Measurements from ENCODE around the gene RNF14. TPM values are rescaled to one million over a fixed set of nuclear protein-coding genes. Genes with fewer than 3 reads are reported as not detected.

RNF14 gene
- total RNA-seq, 2 experiments from 2014 or later, result 22.2 to 26.0 TPM

- Mint-ChIP-seq H3K27me3 (ENCODE audit: low read depth) (no peaks in the 10 kb centered on the region), H3K4me3 (no peak overlapping the region)
- CTCF ChIA-PET, result interaction anchor here (0.6 to 2.0 kb wide), 3 partner anchors 17 to 833 kb away, joined by 3 to 13 read pairs (median 3); no protein-coding TSS in a partner anchor
Measured at GRCh38 chr5:141934099-141934844, 34.6 kb upstream of the RNF14 start.

GRCh38 chr5:141935538-141935937 lies 33.4 kb upstream of the RNF14 start:
- no peak for ATAC-seq

More at GRCh38 chr5:141934099-141934844, 34.6 kb upstream of the RNF14 start:
- H3K4me1 Mint-ChIP-seq (ENCODE audit: low read depth), result peaks cover 3% of the 10 kb centered on the region
- no peak overlapping the region for H3K27ac Mint-ChIP-seq
- H3K9me3 Mint-ChIP-seq (ENCODE audit: insufficient read depth), result no peaks in the 10 kb centered on the region
- peaks cover 47% of the 10 kb centered on the region for H3K36me3 Mint-ChIP-seq (ENCODE audit: low read depth)
- POLR2A ChIA-PET, result no interaction called here
- ATAC-seq (no peak), DNase-seq (no peak)

GRCh38 chr5:141940695-141941271 lies 28.1 kb upstream of the RNF14 start:
- ATAC-seq, result no peak
- POLR2A ChIA-PET, result interaction anchor here (1.1 to 1.4 kb wide), 2 partner anchors 17 to 20 kb away, joined by 3 to 5 read pairs; partner anchors contain the start of gene DELE1

More at GRCh38 chr5:141935538-141935937, 33.4 kb upstream of the RNF14 start:
- no peak for DNase-seq
- Mint-ChIP-seq H3K4me1 (ENCODE audit: low read depth) (peaks cover 5% of the 10 kb centered on the region), H3K27me3 (ENCODE audit: low read depth) (no peaks in the 10 kb centered on the region), H3K36me3 (ENCODE audit: low read depth) (peaks cover 50% of the 10 kb centered on the region), H3K9me3 (ENCODE audit: insufficient read depth) (no peaks in the 10 kb centered on the region), H3K27ac (peak overlapping the region; percentile 13), H3K4me3 (no peak overlapping the region)
- POLR2A ChIA-PET, result no interaction called here
- CTCF ChIA-PET, result interaction anchor here (1.3 to 2.0 kb wide), 2 partner anchors 25 to 244 kb away, joined by 3 to 13 read pairs; no protein-coding TSS in a partner anchor

GRCh38 chr5:141941307-141941706 lies 27.6 kb upstream of the RNF14 start:
- Mint-ChIP-seq H3K27me3 (ENCODE audit: low read depth) (no peaks in the 10 kb centered on the region), H3K36me3 (ENCODE audit: low read depth) (peaks cover 13% of the 10 kb centered on the region), H3K27ac (no peak overlapping the region), H3K9me3 (ENCODE audit: insufficient read depth) (no peaks in the 10 kb centered on the region), H3K4me1 (ENCODE audit: low read depth) (peaks cover 11% of the 10 kb centered on the region), H3K4me3 (no peak overlapping the region)
- ChIA-PET POLR2A (interaction anchor here (1.1 to 1.4 kb wide), 2 partner anchors 17 to 19 kb away, joined by 3 to 5 read pairs; partner anchors contain the start of gene DELE1), CTCF (interaction anchor here (1.2 to 5.8 kb wide), 3 partner anchors 9 to 19 kb away, joined by 3 to 49 read pairs (median 6); partner anchors contain the start of gene DELE1)
- DNase-seq, result no peak
- ATAC-seq, result no peak

More at GRCh38 chr5:141940695-141941271, 28.1 kb upstream of the RNF14 start:
- no peaks in the 10 kb centered on the region for H3K27me3 Mint-ChIP-seq (ENCODE audit: low read depth)
- no peak for DNase-seq
- no peaks in the 10 kb centered on the region for H3K9me3 Mint-ChIP-seq (ENCODE audit: insufficient read depth)
- H3K27ac Mint-ChIP-seq, result peak overlapping the region; percentile 47
- peaks cover 11% of the 10 kb centered on the region for H3K4me1 Mint-ChIP-seq (ENCODE audit: low read depth)
- peaks cover 16% of the 10 kb centered on the region for H3K36me3 Mint-ChIP-seq (ENCODE audit: low read depth)
- CTCF ChIA-PET, result interaction anchor here (0.7 to 5.8 kb wide), 5 partner anchors 10 to 129 kb away, joined by 3 to 49 read pairs (median 3); partner anchors contain the start of genes DELE1 and RNF14
- no peak overlapping the region for H3K4me3 Mint-ChIP-seq

GRCh38 chr5:141941779-141942178 lies 27.1 kb upstream of the RNF14 start:
- Mint-ChIP-seq H3K27ac (no peak overlapping the region), H3K9me3 (ENCODE audit: insufficient read depth) (no peaks in the 10 kb centered on the region), H3K4me3 (no peak overlapping the region), H3K4me1 (ENCODE audit: low read depth) (peaks cover 11% of the 10 kb centered on the region), H3K36me3 (ENCODE audit: low read depth) (peaks cover 13% of the 10 kb centered on the region), H3K27me3 (ENCODE audit: low read depth) (no peaks in the 10 kb centered on the region)
- ChIA-PET POLR2A (interaction anchor here (0.6 to 1.4 kb wide), 2 partner anchors 18 to 582 kb away, joined by 3 to 5 read pairs; partner anchors contain the start of gene DELE1), CTCF (interaction anchor here (2.5 to 5.8 kb wide), 2 partner anchors 16 to 19 kb away, joined by 7 to 49 read pairs; partner anchors contain the start of gene PCDH12)
- no peak for DNase-seq
- no peak for ATAC-seq

- Mint-ChIP-seq H3K36me3 (ENCODE audit: low read depth) (peaks cover 13% of the 10 kb centered on the region), H3K4me1 (ENCODE audit: low read depth) (peaks cover 11% of the 10 kb centered on the region), H3K4me3 (no peak overlapping the region), H3K27ac (no peak overlapping the region), H3K27me3 (ENCODE audit: low read depth) (no peaks in the 10 kb centered on the region), H3K9me3 (ENCODE audit: insufficient read depth) (no peaks in the 10 kb centered on the region)
- ATAC-seq, result no peak
- ChIA-PET CTCF (interaction anchor here (2.5 to 5.8 kb wide), 2 partner anchors 16 to 18 kb away, joined by 7 to 49 read pairs; partner anchors contain the start of gene PCDH12), POLR2A (interaction anchor here (0.6 kb wide), 1 partner anchor 581 kb away, joined by 3 read pairs; no protein-coding TSS in a partner anchor)
- no peak for DNase-seq
Measured at GRCh38 chr5:141942185-141942857, 26.6 kb upstream of the RNF14 start.

- Mint-ChIP-seq H3K9me3 (ENCODE audit: insufficient read depth) (no peaks in the 10 kb centered on the region), H3K4me1 (ENCODE audit: low read depth) (peaks cover 11% of the 10 kb centered on the region), H3K27ac (no peak overlapping the region), H3K36me3 (ENCODE audit: low read depth) (peaks cover 9% of the 10 kb centered on the region), H3K4me3 (no peak overlapping the region), H3K27me3 (ENCODE audit: low read depth) (no peaks in the 10 kb centered on the region)
- ATAC-seq, result no peak
- DNase-seq, result no peak
- ChIA-PET POLR2A (interaction anchor here (0.6 kb wide), 1 partner anchor 140 kb away, joined by 3 read pairs; no protein-coding TSS in a partner anchor), CTCF (interaction anchor here (1.5 to 5.8 kb wide), 3 partner anchors 14 to 279 kb away, joined by 3 to 49 read pairs (median 7); partner anchors contain the start of gene PCDH12)
Measured at GRCh38 chr5:141944076-141944475, 24.8 kb upstream of the RNF14 start.

- Mint-ChIP-seq H3K27me3 (ENCODE audit: low read depth) (no peaks in the 10 kb centered on the region), H3K4me3 (no peak overlapping the region), H3K36me3 (ENCODE audit: low read depth) (peaks cover 2% of the 10 kb centered on the region), H3K9me3 (ENCODE audit: insufficient read depth) (no peaks in the 10 kb centered on the region), H3K27ac (no peak overlapping the region), H3K4me1 (ENCODE audit: low read depth) (peaks cover 9% of the 10 kb centered on the region)
- no peak for ATAC-seq
- CTCF ChIA-PET, result interaction anchor here (0.8 to 1.6 kb wide), 4 partner anchors 15 to 281 kb away, joined by 3 to 11 read pairs (median 4); no protein-coding TSS in a partner anchor
- POLR2A ChIA-PET, result no interaction called here
- DNase-seq, result no peak
Measured at GRCh38 chr5:141945511-141946051, 23.3 kb upstream of the RNF14 start.

- ATAC-seq (no peak), DNase-seq (no peak)
- Mint-ChIP-seq H3K4me1 (ENCODE audit: low read depth) (peaks cover 17% of the 10 kb centered on the region), H3K9me3 (ENCODE audit: insufficient read depth) (no peaks in the 10 kb centered on the region), H3K27ac (no peak overlapping the region), H3K36me3 (ENCODE audit: low read depth) (no peaks in the 10 kb centered on the region), H3K27me3 (ENCODE audit: low read depth) (no peaks in the 10 kb centered on the region), H3K4me3 (no peak overlapping the region)
- POLR2A ChIA-PET, result no interaction called here
- CTCF ChIA-PET, result interaction anchor here (5.0 kb wide), 1 partner anchor 14 kb away, joined by 30 read pairs; no protein-coding TSS in a partner anchor
Measured at GRCh38 chr5:141947316-141947715, 21.6 kb upstream of the RNF14 start.

- ChIA-PET CTCF (interaction anchor here (1.7 to 5.0 kb wide), 2 partner anchors 12 to 284 kb away, joined by 4 to 30 read pairs; no protein-coding TSS in a partner anchor), POLR2A (no interaction called here)
- Mint-ChIP-seq H3K27ac (no peak overlapping the region), H3K4me3 (no peak overlapping the region), H3K27me3 (ENCODE audit: low read depth) (no peaks in the 10 kb centered on the region), H3K4me1 (ENCODE audit: low read depth) (peaks cover 18% of the 10 kb centered on the region), H3K9me3 (ENCODE audit: insufficient read depth) (no peaks in the 10 kb centered on the region), H3K36me3 (ENCODE audit: low read depth) (no peaks in the 10 kb centered on the region)
- ATAC-seq (no peak), DNase-seq (no peak)
Measured at GRCh38 chr5:141948812-141949211, 20.1 kb upstream of the RNF14 start.

- Mint-ChIP-seq H3K27ac (no peak overlapping the region), H3K27me3 (ENCODE audit: low read depth) (no peaks in the 10 kb centered on the region), H3K36me3 (ENCODE audit: low read depth) (no peaks in the 10 kb centered on the region), H3K4me1 (ENCODE audit: low read depth) (peaks cover 25% of the 10 kb centered on the region), H3K4me3 (no peak overlapping the region), H3K9me3 (ENCODE audit: insufficient read depth) (no peaks in the 10 kb centered on the region)
- ATAC-seq, result no peak
- CTCF ChIA-PET, result interaction anchor here (1.7 to 5.0 kb wide), 2 partner anchors 11 to 285 kb away, joined by 4 to 30 read pairs; no protein-coding TSS in a partner anchor
- POLR2A ChIA-PET, result no interaction called here
- no peak for DNase-seq
Measured at GRCh38 chr5:141949511-141949910, 19.4 kb upstream of the RNF14 start.
